ENCODE data around the gene KCND1. TPM values are rescaled to one million over a fixed set of nuclear protein-coding genes. Genes with fewer than 3 reads are reported as not detected.

KCND1 gene
- total and polyA plus RNA-seq, 2 of the 4 experiments (the other 2 are of a cell fraction) = 0.36 to 1.8 TPM

DNA sequence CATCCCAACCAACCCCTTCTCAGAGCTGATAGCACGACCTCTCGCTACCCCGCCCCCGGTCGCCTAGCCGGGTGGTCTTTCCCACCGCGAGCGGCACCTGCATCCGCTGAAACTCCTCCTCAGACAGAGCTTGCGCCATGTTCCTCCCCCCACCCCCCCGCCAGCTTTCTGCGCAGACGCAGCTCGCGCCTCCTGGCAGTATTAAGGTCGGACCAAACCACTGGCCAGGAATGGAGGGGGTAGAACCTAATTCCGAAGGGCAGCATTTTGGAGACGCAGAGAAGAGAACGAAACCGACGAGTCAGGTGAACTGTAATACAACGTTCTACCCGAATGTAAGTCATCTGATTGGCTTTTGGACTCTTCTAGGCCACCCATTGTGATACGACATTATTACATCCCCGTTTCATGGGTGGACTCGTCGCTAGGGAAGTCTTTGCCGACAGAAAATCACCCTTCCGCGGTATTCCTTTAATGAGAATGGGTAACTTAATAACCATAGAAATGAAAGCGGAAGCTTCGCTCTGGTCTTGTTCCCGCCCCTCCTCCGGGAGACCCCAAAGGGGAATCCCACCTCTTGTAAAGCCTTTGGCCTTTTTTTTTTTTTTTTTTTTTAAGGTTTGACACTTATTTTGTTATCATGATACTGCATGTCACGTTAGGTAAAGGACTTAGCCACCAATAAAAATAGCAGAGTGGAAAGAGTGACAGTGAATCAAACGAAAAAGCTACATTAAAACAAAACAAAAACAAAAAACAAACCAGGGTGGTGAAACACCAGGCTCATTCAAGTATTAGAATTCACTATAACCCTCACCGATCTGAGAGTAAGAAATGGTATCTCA, 30.7 kb upstream of the KCND1 start, which contains the start of gene GRIPAP1:
Gene GRIPAP1, minus strand, starts transcription at position 174 of the 845 bp plus-strand sequence. Its CDS starts 35 bp downstream, at position 139.
- peak within 1 kb of the TSS; percentile 100 for H3K18ac ChIP-seq (ENCODE audit: low read depth, low read length)
- peak within 1 kb of the TSS; percentile 100 for H2BK120ac ChIP-seq (ENCODE audit: low read depth, low read length)
- no peaks in the 10 kb centered on the region; the same call in 1 of the 2 replicates for H3K4me1 ChIP-seq (ENCODE audit: control insufficient read depth, insufficient read depth, low read length)
- H2AK5ac ChIP-seq (ENCODE audit: low read depth, low read length) = peak within 1 kb of the TSS; percentile 74
- H3K9me3 ChIP-seq (ENCODE audit: control insufficient read depth, insufficient read depth, low read length) = no peaks in the 10 kb centered on the region
- ChIA-PET POLR2A (ENCODE audit: unreplicated experiment) (interaction anchor here (0.5 to 1.3 kb wide), 4 partner anchors 40 to 267 kb away, joined by 3 to 5 read pairs (median 3); no protein-coding TSS in a partner anchor), CTCF (interaction anchor here (0.7 kb wide), 1 partner anchor 71 kb away, joined by 3 read pairs; no protein-coding TSS in a partner anchor)
- dilution Hi-C loops (cut with HindIII; ENCODE audit: low sequenced_read_pairs, unreplicated experiment) (no loop called here), in situ Hi-C loops (cut with MboI; ENCODE audit: low sequenced_read_pairs) (no loop called here), intact Hi-C loops (cut with micrococcal nuclease) (loop anchor here (1.0 kb wide), 1 partner anchor 41 kb away; the partner anchor contains the start of gene TFE3)
- peak within 1 kb of the TSS; percentile 94 for H2AFZ ChIP-seq (replicated peaks; ENCODE audit: low read length, poor library complexity)
- H2AK9ac ChIP-seq (replicated peaks; ENCODE audit: low read depth, low read length, poor library complexity) = peak within 1 kb of the TSS; percentile 76
- peak; percentile 87 for DNase-seq
- H4K5ac ChIP-seq (ENCODE audit: low read depth, low read length) = peak within 1 kb of the TSS; percentile 100
- peak within 1 kb of the TSS; percentile 100 for H2BK5ac ChIP-seq (ENCODE audit: low read depth, low read length, poor library complexity, severe bottlenecking)
- H4K20me1 ChIP-seq (ENCODE audit: insufficient read depth, low read length) = no peaks in the 10 kb centered on the region
- no peaks in the 10 kb centered on the region for H3K9me1 ChIP-seq (ENCODE audit: insufficient read depth, low read length)
- peak within 1 kb of the TSS; percentile 99 for H3K27ac ChIP-seq (ENCODE audit: insufficient read depth, low read length)
- peaks cover 9% of the 10 kb centered on the region for H3K36me3 ChIP-seq (ENCODE audit: control insufficient read depth, insufficient read depth, low read length)
- H3K56ac ChIP-seq (ENCODE audit: extremely low read depth, insufficient read depth, low read length) = peak within 1 kb of the TSS; percentile 100
- H2BK15ac ChIP-seq (ENCODE audit: low read depth, low read length) = peak within 1 kb of the TSS; percentile 100
- H3K4me3 ChIP-seq (ENCODE audit: insufficient read depth, low read depth, low read length) = peak within 1 kb of the TSS; percentile 94
- H3K9ac ChIP-seq (ENCODE audit: low read depth, low read length) = peak within 1 kb of the TSS; percentile 100
- no peaks in the 10 kb centered on the region for H3K27me3 ChIP-seq (ENCODE audit: control insufficient read depth, insufficient read depth, low read length)
- 37% methylated on average over 6 of the region's 38 CpGs; no CpG with 5 or more reads in 1 of the 2 experiments for WGBS, 2 experiments (ENCODE audit: extremely low coverage in 2 of 2, insufficient read length in 1 of 2)
- peak within 1 kb of the TSS; percentile 76 to 100 for H4K8ac ChIP-seq (ENCODE audit: low read depth in 2 of 2, low read length in 2 of 2)
- peak within 1 kb of the TSS; percentile 100 for H3K23ac ChIP-seq (ENCODE audit: low read depth, low read length)
- H3K79me1 ChIP-seq (ENCODE audit: low read depth in 1 of 2, low read length in 2 of 2) = peaks cover 7 to 28% of the 10 kb centered on the region in 2 experiments
- H3K4me2 ChIP-seq (ENCODE audit: low read depth, low read length) = peak within 1 kb of the TSS; percentile 92
- no TSS peak for BruUV-seq (replicated peaks)
- TF ChIP-seq SMC3 (IDR thresholded peaks at IDR 0.05; ENCODE audit: low read depth, low read length) (no peak), NFE2L2 (IDR thresholded peaks at IDR 0.05; ENCODE audit: low read depth, low read length) (no peak), MAZ (IDR thresholded peaks at IDR 0.05; ENCODE audit: borderline replicate concordance, low read depth, low read length) (peak; percentile 44; the same call in 1 of the 2 replicates), BHLHE40 (IDR thresholded peaks at IDR 0.05; ENCODE audit: low read depth, low read length) (peak; percentile 94), CHD1 (IDR thresholded peaks at IDR 0.05; ENCODE audit: low read depth, low read length) (peak; percentile 72; the same call in 1 of the 2 replicates), POLR2A (IDR thresholded peaks at IDR 0.05; ENCODE audit: low read depth, low read length) (peak; percentile 34; the same call in 1 of the 2 replicates), CEBPB (IDR thresholded peaks at IDR 0.05; ENCODE audit: low read depth, low read length) (peak; percentile 78), RFX5 (IDR thresholded peaks at IDR 0.05; ENCODE audit: low read depth, low read length) (no peak), MAFK (IDR thresholded peaks at IDR 0.05; ENCODE audit: low read depth, low read length) (no peak), MXI1 (IDR thresholded peaks at IDR 0.05; ENCODE audit: borderline replicate concordance, low read depth, low read length) (no peak), FOS (IDR thresholded peaks at IDR 0.05; ENCODE audit: low read depth, low read length) (no peak)
- TF ChIP-seq, protein P1, sequence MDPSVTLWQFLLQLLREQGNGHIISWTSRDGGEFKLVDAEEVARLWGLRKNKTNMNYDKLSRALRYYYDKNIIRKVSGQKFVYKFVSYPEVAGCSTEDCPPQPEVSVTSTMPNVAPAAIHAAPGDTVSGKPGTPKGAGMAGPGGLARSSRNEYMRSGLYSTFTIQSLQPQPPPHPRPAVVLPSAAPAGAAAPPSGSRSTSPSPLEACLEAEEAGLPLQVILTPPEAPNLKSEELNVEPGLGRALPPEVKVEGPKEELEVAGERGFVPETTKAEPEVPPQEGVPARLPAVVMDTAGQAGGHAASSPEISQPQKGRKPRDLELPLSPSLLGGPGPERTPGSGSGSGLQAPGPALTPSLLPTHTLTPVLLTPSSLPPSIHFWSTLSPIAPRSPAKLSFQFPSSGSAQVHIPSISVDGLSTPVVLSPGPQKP (IDR thresholded peaks at IDR 0.05; ENCODE audit: borderline replicate concordance, low read depth, low read length) = no peak
- TF ChIP-seq, protein P2, sequence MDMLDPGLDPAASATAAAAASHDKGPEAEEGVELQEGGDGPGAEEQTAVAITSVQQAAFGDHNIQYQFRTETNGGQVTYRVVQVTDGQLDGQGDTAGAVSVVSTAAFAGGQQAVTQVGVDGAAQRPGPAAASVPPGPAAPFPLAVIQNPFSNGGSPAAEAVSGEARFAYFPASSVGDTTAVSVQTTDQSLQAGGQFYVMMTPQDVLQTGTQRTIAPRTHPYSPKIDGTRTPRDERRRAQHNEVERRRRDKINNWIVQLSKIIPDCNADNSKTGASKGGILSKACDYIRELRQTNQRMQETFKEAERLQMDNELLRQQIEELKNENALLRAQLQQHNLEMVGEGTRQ (IDR thresholded peaks at IDR 0.05; ENCODE audit: low read depth, low read length) = no peak
- H3K4ac ChIP-seq (ENCODE audit: low read depth, low read length) = peak within 1 kb of the TSS; percentile 100
- peak within 1 kb of the TSS; percentile 100 for H4K91ac ChIP-seq (ENCODE audit: insufficient read depth, low read depth, low read length)
- peak within 1 kb of the TSS; percentile 100 for H2BK20ac ChIP-seq (ENCODE audit: low read depth, low read length)
- ATAC-seq (ENCODE audit: low read depth) = peak; percentile 96
- peak within 1 kb of the TSS; percentile 100 for H3K14ac ChIP-seq (replicated peaks; ENCODE audit: low read depth, low read length)

All from IMR-90 (cell line).